Stimulated activated CD4-positive, alpha-beta T cell treated with anti-CD3 and anti-CD28 coated beads, Interleukin-12 subunit alpha, Interleukin-12 subunit beta, amount 100 ng/mL, for 24 hours (primary cell): ENCODE measurements around the gene C15orf40.
"Not testable (repeated sequence)": the region's sequence is repeated elsewhere in the genome, so short reads cannot be mapped to it uniquely, and the experiment has no call there.

Source experiments
- DNase-seq, 2 experiments: peaks; one replicate each; pipeline ENCODE4 v3.0.0-alpha.2; 2020; ENCODE audit warnings: low read depth in 2 of 2

The C15orf40 gene

GRCh38 chr15:82952158-82953081 is 59.0 kb downstream of the C15orf40 start, which contains the start of gene HOMER2:
HOMER2 (minus strand) TSS chr15:82952720; CDS start chr15:82952535, 185 bp downstream.
- no peak for DNase-seq

GRCh38 chr15:82951472-82952157 is 59.8 kb downstream of the C15orf40 start:
- no peak for DNase-seq

- no peak for DNase-seq
Measured at GRCh38 chr15:82950746-82951370, 60.6 kb downstream of the C15orf40 start.

- DNase-seq, result no peak
Measured at GRCh38 chr15:82950295-82950694, 61.1 kb downstream of the C15orf40 start.

GRCh38 chr15:82946155-82946701 is 65.2 kb downstream of the C15orf40 start:
- DNase-seq, result no peak

GRCh38 chr15:82945326-82945725 is 66.1 kb downstream of the C15orf40 start:
- DNase-seq, result no peak

DNA sequence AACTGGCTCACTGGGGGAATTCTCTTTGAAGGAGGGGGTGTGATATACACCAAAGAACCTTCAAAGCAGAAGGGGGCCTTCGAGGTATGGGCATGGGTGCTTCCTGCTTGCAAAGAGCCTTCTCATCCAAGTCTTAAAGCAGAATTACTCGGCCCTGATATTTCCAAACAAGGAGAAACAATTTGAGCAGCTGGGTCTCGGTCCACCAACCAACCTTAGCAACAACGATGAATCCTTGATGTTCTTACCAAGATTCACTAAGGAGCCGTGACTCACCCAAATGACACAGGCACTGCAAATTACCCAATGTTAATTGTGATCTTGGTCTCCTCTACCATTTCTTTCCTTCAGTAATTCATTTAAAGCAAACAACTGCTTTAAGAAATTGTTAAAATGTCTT is 66.6 kb downstream of the C15orf40 start:
- DNase-seq, result no peak

- DNase-seq, result no peak
Measured at GRCh38 chr15:82944056-82944455, 67.4 kb downstream of the C15orf40 start.

DNA sequence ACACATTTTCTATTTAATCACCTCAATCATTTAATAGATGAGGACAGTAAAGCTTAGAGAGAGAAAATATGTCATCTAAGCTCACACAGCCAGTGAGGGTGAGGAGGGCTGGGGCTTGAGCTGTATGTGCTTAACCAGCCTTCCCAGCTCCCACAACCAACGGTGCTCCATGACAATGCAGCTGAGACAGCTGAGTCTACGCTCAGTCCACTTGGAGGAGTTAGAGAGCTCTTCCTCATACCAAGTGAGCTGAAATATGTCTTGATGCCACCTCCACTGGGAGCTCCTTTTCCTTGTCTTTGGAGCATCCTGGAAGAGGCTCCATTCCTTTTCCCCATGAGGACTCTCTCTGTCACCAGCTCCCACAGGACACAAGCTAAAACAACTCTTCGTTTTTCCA is 68.3 kb downstream of the C15orf40 start:
- DNase-seq, result no peak

DNA sequence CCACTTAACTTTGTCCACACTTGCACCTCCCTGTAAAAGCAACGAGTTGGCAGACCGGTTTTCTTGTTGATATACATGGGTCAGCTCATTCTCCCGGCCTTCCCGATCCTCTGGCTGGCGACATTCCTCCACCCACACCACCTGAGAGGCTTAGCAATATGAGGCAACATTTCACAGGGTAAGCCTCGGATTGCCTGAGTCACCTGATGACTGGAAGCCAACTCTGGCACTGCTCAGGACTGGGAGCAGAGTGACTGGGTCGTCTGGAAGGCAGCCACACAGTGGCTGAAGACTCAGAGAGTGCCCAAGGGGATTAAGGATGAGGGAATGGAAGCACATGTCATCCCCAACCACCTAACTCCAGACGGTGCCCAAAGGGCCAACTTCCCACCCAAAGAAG is 68.7 kb downstream of the C15orf40 start:
- no peak for DNase-seq

DNA sequence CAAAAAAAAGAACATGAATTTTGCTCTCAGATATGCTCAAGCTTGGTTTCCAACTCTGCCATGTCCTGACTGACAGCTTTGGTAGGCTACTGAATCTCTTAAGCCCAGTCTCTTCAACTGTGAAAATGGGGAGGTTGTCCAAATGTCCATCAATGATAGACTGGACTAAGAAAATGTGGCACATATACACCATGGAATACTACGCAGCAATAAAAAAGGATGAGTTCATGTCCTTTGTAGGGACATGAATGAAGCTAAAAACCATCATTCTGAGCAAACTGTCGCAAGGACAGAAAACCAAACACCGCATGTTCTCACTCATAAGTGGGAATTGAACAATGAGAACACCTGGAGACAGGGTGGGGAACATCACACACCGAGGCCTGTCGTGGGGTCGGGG is 71.8 kb downstream of the C15orf40 start:
- not testable (repeated sequence) for DNase-seq
